ENCODE measurements around the gene ASIC3.

ASIC3 gene

GRCh38 chr7:151089893-151090730 lies 41.8 kb downstream of the ASIC3 start:
- CTCF ChIA-PET: interaction anchor here (0.9 to 2.3 kb wide), 6 partner anchors 13 to 127 kb away, joined by 3 to 10 read pairs (median 5); partner anchors contain the start of gene ABCB8
- Mint-ChIP-seq H3K27ac (no peak overlapping the region), H3K4me1 (peaks cover 22% of the 10 kb centered on the region), H3K4me3 (no peak overlapping the region), H3K9me3 (no peaks in the 10 kb centered on the region), H3K27me3 (peaks cover 53% of the 10 kb centered on the region), H3K36me3 (peaks cover 2% of the 10 kb centered on the region)
- no peak for DNase-seq

- peaks cover 44% of the 10 kb centered on the region for H3K27me3 Mint-ChIP-seq
- no peak for DNase-seq
- CTCF ChIA-PET: interaction anchor here (1.3 to 2.3 kb wide), 4 partner anchors 17 to 128 kb away, joined by 4 to 10 read pairs (median 8); partner anchors contain the start of gene ABCB8
- H3K27ac Mint-ChIP-seq: no peak overlapping the region
- no peak overlapping the region for H3K4me3 Mint-ChIP-seq
- H3K36me3 Mint-ChIP-seq: peaks cover 2% of the 10 kb centered on the region
- H3K4me1 Mint-ChIP-seq: peaks cover 13% of the 10 kb centered on the region
- H3K9me3 Mint-ChIP-seq: no peaks in the 10 kb centered on the region
Measured at GRCh38 chr7:151091003-151091402, 42.7 kb downstream of the ASIC3 start.

DNA sequence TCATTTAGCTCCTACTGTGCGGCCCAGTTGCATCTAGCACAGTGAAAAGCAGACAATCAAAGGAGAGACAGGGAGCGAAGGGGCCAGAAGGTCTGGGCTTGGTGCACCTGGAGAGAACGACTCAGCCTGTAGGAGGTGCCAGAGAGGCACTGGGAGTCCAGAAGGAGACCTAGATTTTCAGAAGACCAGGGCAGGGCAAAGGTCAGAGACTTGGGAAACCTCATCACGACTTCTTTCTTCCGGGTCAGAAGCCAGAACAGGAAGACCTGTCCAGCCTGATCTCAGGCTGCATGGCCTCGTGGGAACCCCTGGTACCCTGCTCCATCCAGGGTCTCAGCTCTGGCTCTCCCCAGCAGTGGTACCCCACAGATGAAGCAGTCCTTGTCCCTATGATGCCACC lies 43.1 kb downstream of the ASIC3 start:
- CTCF ChIA-PET: interaction anchor here (0.9 to 2.3 kb wide), 4 partner anchors 13 to 129 kb away, joined by 4 to 10 read pairs (median 8); partner anchors contain the start of gene ABCB8

DNA sequence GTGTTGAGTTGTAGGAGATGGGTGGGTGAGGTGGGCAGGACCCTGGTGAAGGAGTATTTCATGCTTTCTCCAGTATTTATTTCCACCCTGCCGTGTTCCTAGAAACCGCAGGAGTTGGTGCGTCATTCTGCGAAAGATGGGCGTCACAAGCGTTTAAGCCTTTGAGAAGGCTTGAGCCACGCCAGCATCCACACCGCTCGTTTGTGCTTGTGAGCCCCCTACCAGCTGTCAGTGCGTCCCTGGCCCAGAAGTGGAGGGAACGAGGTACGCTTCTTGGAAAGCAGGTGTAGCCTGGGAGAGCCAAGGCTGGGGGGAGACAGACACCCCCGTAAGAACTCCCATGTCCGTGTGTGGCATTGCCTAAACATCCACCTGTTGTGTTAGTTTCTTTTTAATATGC lies 43.7 kb downstream of the ASIC3 start:
- H3K36me3 Mint-ChIP-seq: peaks cover 2% of the 10 kb centered on the region
- H3K9me3 Mint-ChIP-seq: no peaks in the 10 kb centered on the region
- no peak overlapping the region for H3K4me3 Mint-ChIP-seq
- DNase-seq: no peak
- H3K27me3 Mint-ChIP-seq: peaks cover 39% of the 10 kb centered on the region
- peaks cover 11% of the 10 kb centered on the region for H3K4me1 Mint-ChIP-seq
- CTCF ChIA-PET: interaction anchor here (0.9 to 1.9 kb wide), 3 partner anchors 14 to 19 kb away, joined by 4 to 9 read pairs (median 6); no protein-coding TSS in a partner anchor
- no peak overlapping the region for H3K27ac Mint-ChIP-seq

More for the DNA sequence above, 43.1 kb downstream of the ASIC3 start:
- peaks cover 12% of the 10 kb centered on the region for H3K4me1 Mint-ChIP-seq
- H3K4me3 Mint-ChIP-seq: no peak overlapping the region
- peaks cover 43% of the 10 kb centered on the region for H3K27me3 Mint-ChIP-seq
- no peak overlapping the region for H3K27ac Mint-ChIP-seq
- peaks cover 2% of the 10 kb centered on the region for H3K36me3 Mint-ChIP-seq
- DNase-seq: peak; percentile 45
- no peaks in the 10 kb centered on the region for H3K9me3 Mint-ChIP-seq

DNA sequence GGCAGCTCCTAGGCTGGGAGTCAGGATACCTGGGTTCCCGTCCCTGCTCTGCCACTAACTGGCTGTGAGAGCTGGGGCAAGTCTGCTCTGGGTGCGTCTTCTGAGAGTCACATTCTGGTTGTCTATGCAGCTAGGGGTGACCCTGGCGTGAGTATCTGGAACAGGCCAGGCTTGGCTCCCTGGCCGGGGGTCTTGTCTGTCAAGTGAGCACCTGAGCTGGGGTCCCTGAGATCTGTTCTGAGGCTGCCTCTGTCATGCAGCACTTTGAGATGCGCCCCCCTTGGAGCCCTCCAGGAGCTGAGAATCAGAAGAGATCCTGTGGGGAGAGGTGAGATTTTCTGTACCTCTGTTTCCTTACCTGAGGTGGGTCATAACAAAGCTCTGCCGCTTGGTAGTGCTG lies 45.4 kb downstream of the ASIC3 start:
- H3K4me3 Mint-ChIP-seq: no peak overlapping the region
- peaks cover 4% of the 10 kb centered on the region for H3K4me1 Mint-ChIP-seq
- H3K36me3 Mint-ChIP-seq: peaks cover 2% of the 10 kb centered on the region
- no peak for DNase-seq
- H3K27ac Mint-ChIP-seq: no peak overlapping the region
- H3K9me3 Mint-ChIP-seq: no peaks in the 10 kb centered on the region
- CTCF ChIA-PET: interaction anchor here (1.0 to 1.4 kb wide), 3 partner anchors 17 to 30 kb away, joined by 3 to 5 read pairs (median 4); no protein-coding TSS in a partner anchor
- H3K27me3 Mint-ChIP-seq: peaks cover 22% of the 10 kb centered on the region

GRCh38 chr7:151094675-151095074 lies 46.3 kb downstream of the ASIC3 start:
- H3K27me3 Mint-ChIP-seq: peaks cover 13% of the 10 kb centered on the region
- DNase-seq: no peak
- CTCF ChIA-PET: interaction anchor here (1.0 to 2.0 kb wide), 5 partner anchors 10 to 102 kb away, joined by 3 to 12 read pairs (median 4); no protein-coding TSS in a partner anchor
- H3K9me3 Mint-ChIP-seq: no peaks in the 10 kb centered on the region
- no peaks in the 10 kb centered on the region for H3K4me1 Mint-ChIP-seq
- no peak overlapping the region for H3K27ac Mint-ChIP-seq
- H3K36me3 Mint-ChIP-seq: no peaks in the 10 kb centered on the region
- no peak overlapping the region for H3K4me3 Mint-ChIP-seq

- H3K4me3 Mint-ChIP-seq: no peak overlapping the region
- CTCF ChIA-PET: interaction anchor here (1.0 to 2.0 kb wide), 4 partner anchors 10 to 103 kb away, joined by 3 to 12 read pairs (median 4); no protein-coding TSS in a partner anchor
- H3K27ac Mint-ChIP-seq: no peak overlapping the region
Measured at GRCh38 chr7:151095123-151095797, 46.9 kb downstream of the ASIC3 start.

GRCh38 chr7:151095828-151096475 lies 47.6 kb downstream of the ASIC3 start:
- no peaks in the 10 kb centered on the region for H3K4me1 Mint-ChIP-seq
- peaks cover 6% of the 10 kb centered on the region for H3K27me3 Mint-ChIP-seq
- DNase-seq: no peak
- no peak overlapping the region for H3K4me3 Mint-ChIP-seq
- CTCF ChIA-PET: interaction anchor here (2.0 kb wide), 1 partner anchor 14 kb away, joined by 12 read pairs; no protein-coding TSS in a partner anchor
- no peaks in the 10 kb centered on the region for H3K36me3 Mint-ChIP-seq
- no peaks in the 10 kb centered on the region for H3K9me3 Mint-ChIP-seq
- no peak overlapping the region for H3K27ac Mint-ChIP-seq

More at GRCh38 chr7:151095123-151095797, 46.9 kb downstream of the ASIC3 start:
- Mint-ChIP-seq H3K27me3 (peaks cover 9% of the 10 kb centered on the region), H3K9me3 (no peaks in the 10 kb centered on the region), H3K4me1 (no peaks in the 10 kb centered on the region), H3K36me3 (no peaks in the 10 kb centered on the region)
- DNase-seq: no peak

DNA sequence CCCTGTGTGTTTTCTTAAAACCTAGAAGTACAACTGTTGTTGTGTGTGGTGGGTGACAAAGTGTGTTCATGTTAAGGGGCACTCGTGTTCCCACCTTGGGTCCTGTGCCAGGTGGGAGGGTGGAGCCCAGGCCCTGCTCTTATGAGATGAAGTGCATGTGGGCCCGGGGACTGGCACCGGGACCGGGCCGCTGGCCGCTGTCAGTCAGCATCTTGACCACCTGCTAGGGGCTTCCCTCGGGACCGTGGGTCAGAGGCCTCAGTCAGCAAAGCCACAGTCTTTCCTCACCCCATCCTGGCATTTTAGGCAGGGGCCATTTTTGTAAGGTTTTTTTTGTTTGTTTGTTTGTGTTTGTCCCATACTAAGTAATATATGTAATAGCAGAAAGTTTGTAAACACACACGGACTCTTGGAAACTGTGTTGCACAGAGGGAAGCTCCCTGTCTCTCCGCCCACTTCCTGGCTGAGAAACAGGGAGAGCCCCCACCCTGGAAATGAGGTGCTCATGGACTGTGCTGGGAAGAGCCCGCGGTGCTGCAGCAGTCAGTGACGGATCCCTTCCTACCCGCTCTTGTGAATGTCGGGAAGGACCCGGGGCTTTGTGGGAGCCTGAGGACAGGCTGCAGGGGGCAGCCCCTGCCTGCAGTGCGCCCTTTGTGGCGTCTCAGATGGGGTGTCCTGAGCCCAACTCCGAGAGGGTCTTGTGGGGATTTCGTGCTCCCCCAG lies 51.3 kb downstream of the ASIC3 start:
- H3K27me3 Mint-ChIP-seq: peaks cover 3% of the 10 kb centered on the region
- no peaks in the 10 kb centered on the region for H3K9me3 Mint-ChIP-seq
- H3K27ac Mint-ChIP-seq: no peak overlapping the region
- no peak overlapping the region for H3K4me3 Mint-ChIP-seq
- H3K36me3 Mint-ChIP-seq: no peaks in the 10 kb centered on the region
- no peaks in the 10 kb centered on the region for H3K4me1 Mint-ChIP-seq
- CTCF ChIA-PET: interaction anchor here (1.1 kb wide), 1 partner anchor 11 kb away, joined by 5 read pairs; no protein-coding TSS in a partner anchor
- no peak for DNase-seq

DNA sequence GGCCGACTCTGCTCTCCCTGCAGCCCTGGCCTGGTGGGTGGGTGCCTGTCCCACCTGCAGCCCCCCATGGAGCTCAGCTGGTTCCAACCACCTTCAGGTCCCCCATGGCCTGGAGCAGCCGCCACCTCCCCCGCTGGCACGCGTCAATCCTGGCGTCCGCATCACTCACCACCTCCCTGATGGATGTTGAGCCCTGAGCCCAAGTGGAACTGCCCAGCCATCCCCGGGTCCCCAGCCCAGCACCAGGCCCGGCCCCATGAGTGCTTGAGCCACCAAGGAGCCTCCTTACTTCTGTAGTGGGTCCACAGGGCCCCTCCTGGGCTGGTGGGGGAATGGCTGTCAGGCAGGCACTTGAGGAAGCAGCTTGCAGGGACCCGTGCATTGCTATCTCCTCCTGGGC lies 52.6 kb downstream of the ASIC3 start:
- CTCF ChIA-PET: interaction anchor here (1.1 kb wide), 1 partner anchor 10 kb away, joined by 5 read pairs; no protein-coding TSS in a partner anchor
- H3K4me1 Mint-ChIP-seq: no peaks in the 10 kb centered on the region
- H3K9me3 Mint-ChIP-seq: no peaks in the 10 kb centered on the region
- no peak for DNase-seq
- no peak overlapping the region for H3K27ac Mint-ChIP-seq
- H3K4me3 Mint-ChIP-seq: no peak overlapping the region
- H3K36me3 Mint-ChIP-seq: no peaks in the 10 kb centered on the region
- H3K27me3 Mint-ChIP-seq: peaks cover 6% of the 10 kb centered on the region

DNA sequence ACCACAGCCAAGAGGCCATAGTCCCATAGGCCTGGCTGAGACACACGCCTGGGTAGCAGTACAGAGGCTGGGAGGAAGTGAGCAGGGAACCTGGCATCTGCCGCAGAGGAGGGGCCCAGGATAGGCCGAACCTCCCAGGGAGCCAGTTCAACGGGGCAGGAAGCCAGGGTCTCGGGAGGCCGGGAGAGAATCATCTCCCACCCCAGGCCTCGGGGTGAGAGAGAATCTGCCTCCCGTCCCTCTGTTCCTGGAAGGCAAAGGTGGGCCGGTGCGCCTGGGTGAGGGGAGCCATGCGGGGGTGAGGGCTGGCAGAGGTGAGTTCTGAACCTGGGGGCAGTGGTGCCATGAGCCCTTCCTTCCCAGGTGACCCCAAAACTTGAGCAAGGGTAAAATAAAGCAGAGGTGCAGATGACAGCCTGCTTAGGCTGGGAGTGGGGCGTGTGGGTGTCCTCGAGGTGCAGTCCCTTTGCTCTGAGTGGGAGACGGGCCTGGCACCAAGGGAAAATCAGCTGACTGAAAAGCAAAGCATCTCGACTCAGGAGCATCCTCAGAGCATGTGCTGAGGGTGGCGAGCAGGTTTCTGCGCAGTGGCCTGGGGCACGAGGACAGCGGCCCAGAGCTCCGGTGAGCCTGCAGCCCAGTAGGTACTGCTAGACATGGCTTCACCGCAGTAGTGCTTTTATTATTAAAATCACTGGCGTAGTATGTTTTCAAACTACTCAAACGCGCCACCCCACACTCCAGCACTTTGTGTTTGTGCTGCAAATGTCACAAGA lies 53.5 kb downstream of the ASIC3 start:
- Mint-ChIP-seq H3K4me3 (no peak overlapping the region), H3K36me3 (no peaks in the 10 kb centered on the region), H3K27ac (no peak overlapping the region), H3K9me3 (no peaks in the 10 kb centered on the region), H3K27me3 (peaks cover 6% of the 10 kb centered on the region), H3K4me1 (no peaks in the 10 kb centered on the region)
- no peak for DNase-seq
- CTCF ChIA-PET: interaction anchor here (3.0 kb wide), 1 partner anchor 10 kb away, joined by 14 read pairs; no protein-coding TSS in a partner anchor
